ENCODE results near the gene SULT1E1. TPM values are rescaled to one million over a fixed set of nuclear protein-coding genes. Genes with fewer than 3 reads are reported as not detected.

SULT1E1 gene
- total and polyA plus RNA-seq, 10 of the 15 experiments (the other 5 are each of a cell fraction or from before 2014, with no cell fraction given), result not detected

- no peak for TF ChIP-seq KAT2A (conservative IDR thresholded peaks at IDR 0.05; ENCODE audit: control insufficient read depth, low read depth, low read length)
- TF ChIP-seq GABPA (IDR thresholded peaks at IDR 0.05; ENCODE audit: low read depth), result no peak
- no peak for TF ChIP-seq NFIC (IDR thresholded peaks at IDR 0.05; ENCODE audit: low read depth, low read length)
Observed at GRCh38 chr4:69877453-69877852, 17.5 kb upstream of the SULT1E1 start (continued).

- no TSS peak for BruUV-seq (replicated peaks)
- no peak for TF ChIP-seq NRF1 (conservative IDR thresholded peaks at IDR 0.05; ENCODE audit: low read depth, low read length)
- TF ChIP-seq KDM1A (IDR thresholded peaks at IDR 0.05; ENCODE audit: borderline replicate concordance), result no peak
- no peak for TF ChIP-seq ETV6 (conservative IDR thresholded peaks at IDR 0.05 in 1 of 2, IDR thresholded peaks at IDR 0.05 in 1 of 2; ENCODE audit: borderline replicate concordance in 1 of 2, low read depth in 1 of 2)
- no peak for TF ChIP-seq IRF4 (IDR thresholded peaks at IDR 0.05; ENCODE audit: low read depth, low read length)
- TF ChIP-seq FOXK2 (IDR thresholded peaks at IDR 0.05), result no peak
- TF ChIP-seq ATF3 (IDR thresholded peaks at IDR 0.05; ENCODE audit: borderline replicate concordance, extremely low read depth, low read depth, low read length), result no peak
- TF ChIP-seq NKRF (conservative IDR thresholded peaks at IDR 0.05), result no peak
- TF ChIP-seq NFYA (IDR thresholded peaks at IDR 0.05; ENCODE audit: borderline replicate concordance, low read depth, low read length), result no peak
- ChIA-PET CTCF (interaction anchor here (1.7 kb wide), 1 partner anchor 8 kb away, joined by 5 read pairs; no protein-coding TSS in a partner anchor), RAD21 (ENCODE audit: unreplicated experiment) (no interaction called here), SMC1A (ENCODE audit: uncharacterized antibody, unreplicated experiment) (interaction anchor here (1.4 kb wide), 1 partner anchor 1377 kb away, joined by 3 read pairs; no protein-coding TSS in a partner anchor), POLR2A (no interaction called here)
- H2AFZ ChIP-seq (ENCODE audit: control insufficient read depth, low read depth, low read length), result no peak overlapping the region
- no peaks in the 10 kb centered on the region for H3K79me2 ChIP-seq (ENCODE audit: control insufficient read depth, insufficient read depth, low read length)
- FAIRE-seq (no peak), ATAC-seq (no peak), DNase-seq (ENCODE audit: low read depth, low spot score) (no peak)
- in situ Hi-C loops (cut with MboI) (no loop called here), intact Hi-C loops (cut with micrococcal nuclease; ENCODE audit: unreplicated experiment) (no loop called here)
- 22% methylated on average over 3 of the region's 3 CpGs for WGBS (ENCODE audit: insufficient coverage, insufficient replicate concordance, low lambda C conversion rate, missing lambda C conversion rate)
- no peaks in the 10 kb centered on the region for H3K9me3 ChIP-seq (replicated peaks; ENCODE audit: control insufficient read depth, insufficient read depth, low read length)
- H4K20me1 ChIP-seq (ENCODE audit: control insufficient read depth, insufficient read depth), result no peaks in the 10 kb centered on the region; the same call in 1 of the 2 replicates
- H3K27ac ChIP-seq (ENCODE audit: control insufficient read depth, insufficient read depth), result no peak overlapping the region
- H3K27me3 ChIP-seq (replicated peaks in 1 of 2; ENCODE audit: control insufficient read depth in 2 of 2, insufficient read depth in 2 of 2, low read length in 1 of 2), result no peaks in the 10 kb centered on the region
- no peaks in the 10 kb centered on the region for H3K4me1 ChIP-seq (ENCODE audit: control insufficient read depth, insufficient read depth, low read length)
- H3K4me2 ChIP-seq (ENCODE audit: control insufficient read depth, insufficient read depth), result no peak overlapping the region
- H3K36me3 ChIP-seq (ENCODE audit: control insufficient read depth in 2 of 2, insufficient read depth in 2 of 2, low read length in 1 of 2), result no peaks in the 10 kb centered on the region
- H3K9ac ChIP-seq (ENCODE audit: control insufficient read depth, insufficient read depth, low read length), result no peak overlapping the region
- H3K4me3 ChIP-seq, result no peak overlapping the region
Observed at GRCh38 chr4:69876071-69876470, 16.1 kb upstream of the SULT1E1 start.

All from GM12878 (cell line).